ENCODE data around the gene ZSWIM3. TPM values are rescaled to one million over a fixed set of nuclear protein-coding genes. Genes with fewer than 3 reads are reported as not detected.

The ZSWIM3 gene
- total and polyA plus RNA-seq, 2 of the 8 experiments (the other 6 are each of a cell fraction or from before 2014, with no cell fraction given): 5.5 to 6.9 TPM

GRCh38 chr20:45861221-45862075, 4.0 kb downstream of the ZSWIM3 start:
- no peaks in the 10 kb centered on the region for H4K20me1 ChIP-seq (replicated peaks in 1 of 2; ENCODE audit: control insufficient read depth in 1 of 2, insufficient read depth in 2 of 2, low read length in 2 of 2)
- no peak overlapping the region for H3K18ac ChIP-seq (ENCODE audit: extremely low read depth, low read length)
- ChIA-PET POLR2A (ENCODE audit: partially characterized antibody) (interaction anchor here (0.7 to 1.4 kb wide), 4 partner anchors 20 to 72 kb away, joined by 3 to 9 read pairs (median 3); partner anchors contain the start of gene ZSWIM1), CTCF (ENCODE audit: partially characterized antibody) (interaction anchor here (0.6 to 1.2 kb wide), 3 partner anchors 38 to 109 kb away, joined by 3 to 4 read pairs (median 3); no protein-coding TSS in a partner anchor)
- H2BK15ac ChIP-seq (ENCODE audit: low read length): no peak overlapping the region
- H3K4me1 ChIP-seq (replicated peaks in 1 of 4; ENCODE audit: control insufficient read depth in 3 of 4, insufficient read depth in 4 of 4, low read length in 3 of 4): peaks cover 0 to 6% (median 1%) of the 10 kb centered on the region in 4 experiments; a peak in 4 of 7 replicates
- no peak overlapping the region for H3K56ac ChIP-seq (replicated peaks; ENCODE audit: insufficient read length, low read depth, low read length)
- 0 out of 2 replicates have a peak overlapping the region, but pooled peaks have one; percentile 20 for H2AK5ac ChIP-seq (ENCODE audit: low read depth, low read length)
- H3K27ac ChIP-seq (ENCODE audit: low read depth, low read length): no peak overlapping the region
- H3K23me2 ChIP-seq (ENCODE audit: low read depth, low read length): peaks cover 8% of the 10 kb centered on the region; the same call in 1 of the 2 replicates
- no peak overlapping the region for H4K5ac ChIP-seq (ENCODE audit: insufficient read length, low read depth, low read length)
- no peaks in the 10 kb centered on the region for H3K27me3 ChIP-seq (replicated peaks in 1 of 4; ENCODE audit: control insufficient read depth in 3 of 4, extremely low read depth in 1 of 4, insufficient read depth in 3 of 4, low read length in 3 of 4)
- H2BK12ac ChIP-seq (ENCODE audit: low read depth, low read length): no peak overlapping the region
- no peaks in the 10 kb centered on the region; a peak in 1 of 8 replicates for H3K36me3 ChIP-seq (ENCODE audit: control insufficient read depth in 2 of 4, insufficient read depth in 4 of 4, low read length in 3 of 4)
- no peak for DNase-seq (ENCODE audit: low read depth in 1 of 2, low spot score in 2 of 2)
- no peak overlapping the region for H3K14ac ChIP-seq (ENCODE audit: insufficient read length)
- no peaks in the 10 kb centered on the region for H3K9me3 ChIP-seq (ENCODE audit: insufficient read depth in 2 of 2, low read depth in 1 of 2, low read length in 1 of 2)
- no peak overlapping the region for H2BK20ac ChIP-seq (ENCODE audit: low read length)
- H3K4me2 ChIP-seq (ENCODE audit: insufficient read depth in 1 of 2, low read depth in 2 of 2, low read length in 2 of 2): no peak overlapping the region
- no peaks in the 10 kb centered on the region for H3K79me1 ChIP-seq (ENCODE audit: low read depth, low read length)
- no peak overlapping the region for H2BK5ac ChIP-seq (ENCODE audit: low read depth, low read length)
- H3K4me3 ChIP-seq (ENCODE audit: extremely low read depth in 1 of 4, insufficient read depth in 2 of 4, low read depth in 3 of 4, low read length in 4 of 4): no peak overlapping the region
- H4K8ac ChIP-seq (ENCODE audit: extremely low read depth, insufficient read depth, low read length): no peak overlapping the region
- no peak overlapping the region for H3K9ac ChIP-seq (replicated peaks in 1 of 4; ENCODE audit: extremely low read depth in 1 of 4, low read depth in 3 of 4, low read length in 3 of 4)
- no peak overlapping the region for H2AFZ ChIP-seq (ENCODE audit: low read length)
- H4K91ac ChIP-seq (replicated peaks; ENCODE audit: insufficient read length, low read length): no peak overlapping the region
- H3K79me2 ChIP-seq (ENCODE audit: control insufficient read depth in 1 of 2, insufficient read depth in 2 of 2, low read length in 2 of 2): peaks cover 0 to 8% of the 10 kb centered on the region in 2 experiments; a peak in 1 of 4 replicates
- H3K4ac ChIP-seq (replicated peaks; ENCODE audit: insufficient read length, low read depth, low read length): no peak overlapping the region
- H2BK120ac ChIP-seq (replicated peaks; ENCODE audit: low read depth, low read length): no peak overlapping the region
- 95% methylated on average over 7 of the region's 7 CpGs; no CpG with 5 or more reads in 1 of the 2 experiments for WGBS, 2 experiments (ENCODE audit: extremely low coverage in 1 of 2, insufficient coverage in 1 of 2, insufficient read length in 1 of 2, insufficient replicate concordance in 2 of 2, low coverage in 1 of 2, low lambda C conversion rate in 2 of 2, missing lambda C conversion rate in 1 of 2)
- no peak for FAIRE-seq
- no peak overlapping the region for H3K23ac ChIP-seq (ENCODE audit: insufficient read length)
- TF ChIP-seq SIRT6 (IDR thresholded peaks at IDR 0.05; ENCODE audit: low read length) (no peak), BCL11A (IDR thresholded peaks at IDR 0.05; ENCODE audit: low read depth in 2 of 2, low read length in 2 of 2) (no peak), TBP (IDR thresholded peaks at IDR 0.05; ENCODE audit: low read depth, low read length) (no peak), CTCF (IDR thresholded peaks at IDR 0.05; ENCODE audit: control extremely low read depth in 1 of 3, insufficient read depth in 1 of 3, low read depth in 1 of 3, low read length in 3 of 3) (no peak), TCF12 (IDR thresholded peaks at IDR 0.05; ENCODE audit: low read depth, low read length) (no peak), ATF3 (IDR thresholded peaks at IDR 0.05; ENCODE audit: insufficient read depth, low read depth, low read length) (no peak), KDM1A (IDR thresholded peaks at IDR 0.05; ENCODE audit: borderline replicate concordance, low read length) (no peak), KDM4A (IDR thresholded peaks at IDR 0.05; ENCODE audit: low read depth, low read length, severe bottlenecking) (no peak)
